Mucosa of stomach (tissue), 1 donor: ENCODE data around the gene SPECC1.

Experiments
- H3K27me3 ChIP-seq: one replicate; pipeline ENCODE4 v1.7.0; 2013; ENCODE audit warnings: mild to moderate bottlenecking, low read length; ENCODE audit not compliant: control insufficient read depth, insufficient read depth
- H3K36me3 ChIP-seq: one replicate; pipeline ENCODE4 v1.7.0; 2013; ENCODE audit warnings: low read length; ENCODE audit not compliant: control insufficient read depth, insufficient read depth
- H3K4me1 ChIP-seq: one replicate; pipeline ENCODE4 v1.7.0; 2013; ENCODE audit warnings: mild to moderate bottlenecking, low read length; ENCODE audit not compliant: control insufficient read depth, insufficient read depth
- H3K4me3 ChIP-seq: one replicate; pipeline ENCODE4 v1.7.0; 2013; ENCODE audit warnings: low read length
- H3K9ac ChIP-seq: one replicate; pipeline ENCODE4 v1.7.0; 2013; ENCODE audit warnings: mild to moderate bottlenecking, low read length, moderate library complexity
- H3K9me3 ChIP-seq: one replicate; pipeline ENCODE4 v1.7.0; 2013; ENCODE audit warnings: mild to moderate bottlenecking, low read length, moderate library complexity; ENCODE audit not compliant: control insufficient read depth
- donor health status: Pancreatic carcinoma.

SPECC1 gene

GRCh38 chr17:20275653-20276052 lies 266.5 kb downstream of the SPECC1 start:
- no peaks in the 10 kb centered on the region for H3K4me1 ChIP-seq
- H3K27me3 ChIP-seq, result no peaks in the 10 kb centered on the region
- H3K36me3 ChIP-seq, result no peaks in the 10 kb centered on the region
- H3K9ac ChIP-seq, result no peak overlapping the region
- no peaks in the 10 kb centered on the region for H3K9me3 ChIP-seq
- H3K4me3 ChIP-seq, result no peak overlapping the region

- Histone ChIP-seq H3K9me3 (no peaks in the 10 kb centered on the region), H3K27me3 (no peaks in the 10 kb centered on the region), H3K36me3 (no peaks in the 10 kb centered on the region), H3K9ac (no peak overlapping the region), H3K4me1 (no peaks in the 10 kb centered on the region), H3K4me3 (no peak overlapping the region)
Observed at GRCh38 chr17:20276421-20276820, 267.3 kb downstream of the SPECC1 start.

- no peak overlapping the region for H3K9ac ChIP-seq
- no peak overlapping the region for H3K4me3 ChIP-seq
- H3K4me1 ChIP-seq, result no peaks in the 10 kb centered on the region
- no peaks in the 10 kb centered on the region for H3K9me3 ChIP-seq
- no peaks in the 10 kb centered on the region for H3K27me3 ChIP-seq
- no peaks in the 10 kb centered on the region for H3K36me3 ChIP-seq
Observed at GRCh38 chr17:20278805-20279204, 269.6 kb downstream of the SPECC1 start.

GRCh38 chr17:20279631-20280030 lies 270.5 kb downstream of the SPECC1 start:
- H3K36me3 ChIP-seq, result no peaks in the 10 kb centered on the region
- no peaks in the 10 kb centered on the region for H3K4me1 ChIP-seq
- H3K27me3 ChIP-seq, result no peaks in the 10 kb centered on the region
- no peaks in the 10 kb centered on the region for H3K9me3 ChIP-seq
- no peak overlapping the region for H3K4me3 ChIP-seq
- no peak overlapping the region for H3K9ac ChIP-seq

- no peaks in the 10 kb centered on the region for H3K27me3 ChIP-seq
- no peaks in the 10 kb centered on the region for H3K9me3 ChIP-seq
- H3K4me3 ChIP-seq, result no peak overlapping the region
- no peak overlapping the region for H3K9ac ChIP-seq
- H3K36me3 ChIP-seq, result no peaks in the 10 kb centered on the region
- H3K4me1 ChIP-seq, result no peaks in the 10 kb centered on the region
Observed at GRCh38 chr17:20280051-20280450, 270.9 kb downstream of the SPECC1 start.

- Histone ChIP-seq H3K9me3 (no peaks in the 10 kb centered on the region), H3K4me1 (no peaks in the 10 kb centered on the region), H3K9ac (no peak overlapping the region), H3K4me3 (no peak overlapping the region), H3K27me3 (no peaks in the 10 kb centered on the region), H3K36me3 (no peaks in the 10 kb centered on the region)
Observed at GRCh38 chr17:20280851-20281250, 271.7 kb downstream of the SPECC1 start.

GRCh38 chr17:20281860-20282259 lies 272.7 kb downstream of the SPECC1 start:
- Histone ChIP-seq H3K27me3 (no peaks in the 10 kb centered on the region), H3K9ac (no peak overlapping the region), H3K4me3 (no peak overlapping the region), H3K36me3 (no peaks in the 10 kb centered on the region), H3K4me1 (no peaks in the 10 kb centered on the region), H3K9me3 (no peaks in the 10 kb centered on the region)

- no peaks in the 10 kb centered on the region for H3K36me3 ChIP-seq
- H3K27me3 ChIP-seq, result no peaks in the 10 kb centered on the region
- no peaks in the 10 kb centered on the region for H3K4me1 ChIP-seq
- no peak overlapping the region for H3K4me3 ChIP-seq
- no peak overlapping the region for H3K9ac ChIP-seq
- H3K9me3 ChIP-seq, result no peaks in the 10 kb centered on the region
Observed at GRCh38 chr17:20282526-20283308, 273.6 kb downstream of the SPECC1 start.

GRCh38 chr17:20284022-20284421 lies 274.9 kb downstream of the SPECC1 start:
- H3K4me3 ChIP-seq, result no peak overlapping the region
- no peaks in the 10 kb centered on the region for H3K9me3 ChIP-seq
- no peaks in the 10 kb centered on the region for H3K27me3 ChIP-seq
- no peaks in the 10 kb centered on the region for H3K36me3 ChIP-seq
- H3K9ac ChIP-seq, result no peak overlapping the region
- no peaks in the 10 kb centered on the region for H3K4me1 ChIP-seq

GRCh38 chr17:20284570-20285295 lies 275.6 kb downstream of the SPECC1 start:
- Histone ChIP-seq H3K27me3 (no peaks in the 10 kb centered on the region), H3K36me3 (no peaks in the 10 kb centered on the region), H3K9ac (no peak overlapping the region), H3K4me3 (no peak overlapping the region), H3K4me1 (no peaks in the 10 kb centered on the region), H3K9me3 (no peaks in the 10 kb centered on the region)

GRCh38 chr17:20289984-20290383 lies 280.8 kb downstream of the SPECC1 start:
- no peaks in the 10 kb centered on the region for H3K27me3 ChIP-seq
- H3K4me1 ChIP-seq, result no peaks in the 10 kb centered on the region
- no peaks in the 10 kb centered on the region for H3K9me3 ChIP-seq
- H3K4me3 ChIP-seq, result no peak overlapping the region
- no peak overlapping the region for H3K9ac ChIP-seq
- no peaks in the 10 kb centered on the region for H3K36me3 ChIP-seq

GRCh38 chr17:20291853-20292252 lies 282.7 kb downstream of the SPECC1 start:
- no peaks in the 10 kb centered on the region for H3K36me3 ChIP-seq
- no peak overlapping the region for H3K4me3 ChIP-seq
- no peaks in the 10 kb centered on the region for H3K27me3 ChIP-seq
- H3K9me3 ChIP-seq, result no peaks in the 10 kb centered on the region
- no peak overlapping the region for H3K9ac ChIP-seq
- H3K4me1 ChIP-seq, result no peaks in the 10 kb centered on the region
